ENCODE measurements around the gene ARFIP1.

ARFIP1 gene

GRCh38 chr4:152938237-152938947 is 158.6 kb downstream of the ARFIP1 start:
- ChIA-PET CTCF (no interaction called here), POLR2A (no interaction called here)
- H3K4me3 ChIP-seq (ENCODE audit: low read depth, low read length), result no peak overlapping the region

More at GRCh38 chr4:152938237-152938947, 158.6 kb downstream of the ARFIP1 start:
- H3K36me3 ChIP-seq (ENCODE audit: control insufficient read depth in 2 of 2, insufficient read depth in 1 of 2, low read length in 2 of 2), result no peaks in the 10 kb centered on the region
- TF ChIP-seq ZNF596 (tag by site-specific recombination; IDR thresholded peaks at IDR 0.05) (no peak), ZNF169 (tag by site-specific recombination; IDR thresholded peaks at IDR 0.05) (no peak), ZNF704 (tag by site-specific recombination; IDR thresholded peaks at IDR 0.05) (no peak), ZNF664 (tag by site-specific recombination; IDR thresholded peaks at IDR 0.05) (no peak), BCL6B (tag by site-specific recombination; IDR thresholded peaks at IDR 0.05) (no peak), ZNF133 (tag by site-specific recombination; IDR thresholded peaks at IDR 0.05) (no peak), ZNF501 (tag by site-specific recombination; IDR thresholded peaks at IDR 0.05) (no peak), ZNF404 (tag by site-specific recombination; IDR thresholded peaks at IDR 0.05) (no peak), ZNF555 (tag by site-specific recombination; conservative IDR thresholded peaks at IDR 0.05) (no peak), PATZ1 (tag by site-specific recombination; IDR thresholded peaks at IDR 0.05) (no peak), MYNN (tag by site-specific recombination; IDR thresholded peaks at IDR 0.05; ENCODE audit: borderline replicate concordance) (no peak), ZNF19 (tag by site-specific recombination; IDR thresholded peaks at IDR 0.05; ENCODE audit: low read depth) (no peak), ZNF292 (tag by site-specific recombination; IDR thresholded peaks at IDR 0.05; ENCODE audit: borderline replicate concordance, low read depth) (no peak), CTCF (tag by site-specific recombination; IDR thresholded peaks at IDR 0.05) (no peak), ZNF18 (tag by site-specific recombination; IDR thresholded peaks at IDR 0.05) (no peak), SP7 (tag by site-specific recombination; IDR thresholded peaks at IDR 0.05) (no peak), HOXC10 (CRISPR knock-in tag; IDR thresholded peaks at IDR 0.05) (no peak), ZNF112 (tag by site-specific recombination; IDR thresholded peaks at IDR 0.05) (no peak)
- no peaks in the 10 kb centered on the region for H3K4me1 ChIP-seq (ENCODE audit: control insufficient read depth, insufficient read depth, low read length)
- no peak overlapping the region for H3K27ac ChIP-seq (ENCODE audit: extremely low read depth, low read depth, low read length)
- H3K9me3 ChIP-seq (ENCODE audit: control insufficient read depth, insufficient read depth, low read depth, low read length), result no peaks in the 10 kb centered on the region
